Subcutaneous preadipocyte (primary cell): Measurements from ENCODE around the gene CRELD1. TPM values are rescaled to one million over a fixed set of nuclear protein-coding genes. Genes with fewer than 3 reads are reported as not detected.

Experiments
- small RNA-seq: library from RNA; depleted of rRNA; stranded (forward); fragments of <200 nt; gene quantifications from one replicate; pipeline ENCODE3, GENCODE V24; 2012
- total RNA-seq: library from RNA; depleted of rRNA; stranded (reverse); fragments of >200 nt; gene quantifications from 2 replicates; pipeline ENCODE4 v1.2.3, GENCODE V29; 2012

Gene CRELD1, protein sequence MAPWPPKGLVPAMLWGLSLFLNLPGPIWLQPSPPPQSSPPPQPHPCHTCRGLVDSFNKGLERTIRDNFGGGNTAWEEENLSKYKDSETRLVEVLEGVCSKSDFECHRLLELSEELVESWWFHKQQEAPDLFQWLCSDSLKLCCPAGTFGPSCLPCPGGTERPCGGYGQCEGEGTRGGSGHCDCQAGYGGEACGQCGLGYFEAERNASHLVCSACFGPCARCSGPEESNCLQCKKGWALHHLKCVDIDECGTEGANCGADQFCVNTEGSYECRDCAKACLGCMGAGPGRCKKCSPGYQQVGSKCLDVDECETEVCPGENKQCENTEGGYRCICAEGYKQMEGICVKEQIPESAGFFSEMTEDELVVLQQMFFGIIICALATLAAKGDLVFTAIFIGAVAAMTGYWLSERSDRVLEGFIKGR
- total RNA-seq = 8.6 and 18.4 TPM in 2 replicates

DNA sequence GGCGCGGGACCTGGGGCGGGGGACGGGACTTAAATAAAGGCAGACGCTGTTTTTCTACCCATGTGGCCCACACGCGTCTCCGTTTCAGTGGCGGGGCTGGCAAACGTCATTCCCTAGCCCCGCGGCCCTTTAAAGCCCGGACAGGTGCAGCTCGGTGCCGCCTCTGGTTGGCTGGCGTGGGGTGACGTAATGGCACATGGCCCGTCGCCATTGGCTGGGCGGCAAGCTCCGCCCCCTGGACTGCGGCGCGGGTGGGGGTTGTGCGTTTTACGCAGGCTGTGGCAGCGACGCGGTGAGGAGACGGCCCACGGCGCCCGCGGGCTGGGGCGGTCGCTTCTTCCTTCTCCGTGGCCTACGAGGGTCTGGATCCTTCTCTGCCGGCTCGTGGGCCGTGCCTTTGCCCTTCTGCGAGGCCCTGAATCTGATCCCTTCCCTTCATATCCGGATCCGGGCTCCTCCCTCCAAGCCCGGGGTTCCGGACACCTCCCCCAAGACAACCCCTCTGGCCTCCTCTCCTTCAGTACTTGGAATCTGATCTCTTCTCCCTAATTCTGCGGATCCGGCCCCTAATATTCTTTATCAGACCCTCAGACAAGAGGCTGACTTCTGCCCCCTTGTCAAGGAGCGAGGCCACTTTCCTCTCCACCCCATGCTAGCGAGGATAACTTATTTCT lies at the start of gene CRELD1:
TSS of gene CRELD1 (plus strand) at position 274 of the 674 bp plus-strand sequence. CDS start 605 bp downstream, outside the sequence.

DNA sequence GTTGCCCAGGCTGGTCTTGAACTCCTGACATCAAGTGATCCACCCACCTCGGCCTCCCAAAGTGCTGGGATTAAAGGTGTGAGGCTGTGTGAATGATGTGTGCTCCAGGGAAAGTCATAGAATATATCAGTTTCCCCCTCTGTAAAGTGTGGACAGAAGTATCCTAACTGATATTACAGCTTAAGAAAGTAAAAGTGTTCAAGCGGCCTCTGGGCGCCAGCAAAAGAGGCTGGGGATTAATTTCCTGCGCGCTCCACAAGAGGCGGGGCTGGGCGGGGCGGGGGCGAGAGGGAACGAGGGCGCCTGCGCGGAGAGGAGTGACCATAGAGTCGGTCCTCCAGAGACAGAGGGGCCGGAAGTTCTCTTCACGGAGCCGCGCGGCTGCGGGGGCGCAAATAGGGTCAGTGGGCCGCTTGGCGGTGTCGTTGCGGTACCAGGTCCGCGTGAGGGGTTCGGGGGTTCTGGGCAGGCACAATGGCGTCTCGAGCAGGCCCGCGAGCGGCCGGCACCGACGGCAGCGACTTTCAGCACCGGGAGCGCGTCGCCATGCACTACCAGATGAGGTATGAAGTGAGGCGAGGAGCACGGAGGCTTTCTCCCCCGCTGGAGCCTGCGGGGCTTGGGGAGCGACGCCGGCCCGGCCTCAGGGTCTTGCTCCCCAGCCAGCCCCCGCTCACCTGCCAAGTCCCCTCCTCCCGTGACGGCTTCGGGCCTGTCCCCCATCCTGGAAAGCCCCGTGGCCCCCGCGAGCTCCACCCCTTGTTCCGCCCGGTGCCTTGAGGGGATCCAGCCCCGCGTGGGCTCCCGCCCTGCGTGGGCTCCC lies 43.2 kb upstream of the CRELD1 start, which contains the start of gene JAGN1:
TSS of gene JAGN1 (plus strand) at position 362 of the 823 bp plus-strand sequence. CDS start at position 475, 113 bp downstream.

DNA sequence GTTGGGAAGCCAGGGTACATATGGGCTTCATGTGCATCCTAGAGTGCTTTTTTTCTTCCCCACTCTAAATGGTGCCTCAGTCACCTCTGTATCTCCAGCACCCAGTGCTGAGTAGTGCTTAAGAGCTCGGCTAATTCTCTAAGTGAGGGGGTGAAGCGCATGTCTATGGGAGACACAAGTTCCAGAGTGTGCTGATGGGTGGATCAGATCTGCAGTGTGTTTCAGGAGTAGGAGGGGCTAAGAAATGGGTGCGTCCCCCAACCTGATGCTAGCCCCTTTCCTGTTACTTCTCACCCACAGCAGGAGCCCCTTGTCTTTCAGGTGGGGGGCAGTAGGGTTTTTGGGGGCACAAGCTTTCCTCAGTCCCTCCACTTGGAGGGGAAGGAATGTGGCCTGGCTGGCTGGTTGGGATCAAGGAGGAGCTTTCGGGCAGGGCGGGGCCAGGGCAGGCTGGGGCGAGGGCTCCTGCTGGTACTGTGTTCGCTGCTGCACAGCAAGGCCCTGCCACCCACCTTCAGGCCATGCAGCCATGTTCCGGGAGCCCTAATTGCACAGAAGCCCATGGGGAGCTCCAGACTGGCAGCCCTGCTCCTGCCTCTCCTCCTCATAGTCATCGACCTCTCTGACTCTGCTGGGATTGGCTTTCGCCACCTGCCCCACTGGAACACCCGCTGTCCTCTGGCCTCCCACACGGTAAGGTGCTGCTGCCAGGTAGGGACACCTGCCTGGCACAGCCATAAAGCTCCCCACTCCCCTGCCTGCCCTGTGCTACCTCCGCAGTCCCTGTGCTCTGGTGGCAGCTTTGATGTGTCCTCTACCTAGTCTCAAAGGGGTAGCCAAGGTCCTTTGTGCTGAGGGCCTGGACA lies 31.0 kb upstream of the CRELD1 start, which contains the start of gene IL17RE:
TSS of gene IL17RE (plus strand) at position 477 of the 866 bp plus-strand sequence. CDS start at position 562, 85 bp downstream.

DNA sequence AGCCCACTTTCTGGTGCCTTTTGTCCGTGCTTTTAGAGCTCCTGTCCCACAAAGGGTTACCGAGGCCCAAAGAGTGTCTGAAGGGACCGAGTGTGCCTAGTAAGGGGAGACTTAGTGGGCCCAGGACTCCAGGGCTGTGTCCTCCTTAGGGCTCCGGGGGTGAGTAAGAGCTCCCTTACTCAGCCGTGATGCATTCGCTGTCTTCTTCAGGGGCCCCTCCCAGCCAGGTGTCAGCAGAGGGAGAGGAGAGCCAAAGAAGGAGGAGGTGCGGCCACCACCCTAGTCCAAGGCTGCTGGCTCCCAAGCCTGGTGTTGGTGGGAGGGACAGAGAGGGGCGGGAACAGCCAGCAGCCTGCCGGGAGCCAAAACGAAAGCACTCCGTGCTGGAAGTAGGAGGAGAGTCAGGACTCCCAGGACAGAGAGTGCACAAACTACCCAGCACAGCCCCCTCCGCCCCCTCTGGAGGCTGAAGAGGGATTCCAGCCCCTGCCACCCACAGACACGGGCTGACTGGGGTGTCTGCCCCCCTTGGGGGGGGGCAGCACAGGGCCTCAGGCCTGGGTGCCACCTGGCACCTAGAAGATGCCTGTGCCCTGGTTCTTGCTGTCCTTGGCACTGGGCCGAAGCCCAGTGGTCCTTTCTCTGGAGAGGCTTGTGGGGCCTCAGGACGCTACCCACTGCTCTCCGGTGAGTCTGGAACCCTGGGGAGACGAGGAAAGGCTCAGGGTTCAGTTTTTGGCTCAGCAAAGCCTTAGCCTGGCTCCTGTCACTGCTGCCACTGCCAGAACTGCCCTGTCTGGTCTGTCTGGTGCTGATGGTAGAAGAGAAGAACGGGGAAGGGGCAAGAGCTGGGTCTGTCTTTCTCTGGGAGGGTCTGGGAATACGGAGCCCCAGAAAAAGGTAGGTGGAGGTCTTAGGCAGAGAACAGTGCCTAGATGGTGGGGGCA lies 16.6 kb upstream of the CRELD1 start, which contains the start of gene IL17RC:
TSS of gene IL17RC (plus strand) at position 365 of the 947 bp plus-strand sequence. CDS start at position 583, 218 bp downstream.

DNA sequence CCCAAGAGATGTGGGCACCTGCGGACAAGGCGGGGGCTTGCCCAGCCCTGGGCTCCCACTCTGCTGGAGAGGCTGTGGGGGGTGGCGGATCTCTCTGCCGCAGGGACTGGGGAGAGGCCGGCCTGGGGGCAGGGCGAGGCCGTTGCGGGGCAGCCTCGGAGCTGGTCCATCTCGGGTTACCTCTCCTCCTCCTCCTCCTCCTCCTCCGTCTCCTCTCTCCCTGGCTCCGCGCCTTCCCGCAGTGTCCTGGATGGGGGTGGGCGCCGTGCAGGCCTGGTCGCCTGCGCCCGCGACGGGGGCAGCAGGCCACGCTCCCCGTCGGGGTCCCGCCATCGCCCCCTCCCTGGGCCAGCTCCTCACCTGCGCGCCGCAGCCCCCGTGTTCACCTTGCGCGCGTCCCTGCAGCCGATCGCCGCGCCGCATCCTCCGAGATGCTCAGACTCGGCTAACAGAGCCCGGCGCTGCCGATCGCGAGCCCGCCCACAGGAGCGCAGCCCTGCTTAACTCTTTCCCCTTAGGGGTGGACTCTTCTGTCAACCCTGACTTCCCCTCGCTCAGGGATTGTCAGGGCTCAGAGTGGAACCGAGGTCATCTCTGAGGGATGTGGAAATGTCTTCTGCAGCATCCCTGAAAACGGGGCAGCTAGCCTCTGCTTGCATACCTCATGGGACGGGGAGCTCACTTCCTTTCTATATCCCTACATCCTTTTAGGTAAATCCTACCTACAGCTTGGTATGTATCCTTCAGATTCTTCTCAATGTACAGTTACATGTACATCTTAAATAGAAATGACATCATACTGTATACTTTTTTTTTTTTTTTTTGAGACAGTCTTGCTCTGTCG lies 18.6 kb downstream of the CRELD1 start, which contains the start of gene PRRT3:
TSS of gene PRRT3 (minus strand) at position 447 of the 844 bp plus-strand sequence. CDS start 2,293 bp downstream, outside the sequence.

Small RNA genes within 50 kb of the gene (small RNA-seq; reads per million reads assigned to genes)
- not detected for gene RNU6-882P

Other genes starting within 250 kb of the CRELD1 start
- gene CPNE9, start 230.0 kb upstream of the CRELD1 start, total RNA-seq = not detected in 2 replicates
- 14.0 and 20.1 TPM in 2 replicates for gene BRPF1, start 202.1 kb upstream of the CRELD1 start, total RNA-seq
- 29.0 and 31.3 TPM in 2 replicates for gene OGG1, start 183.9 kb upstream of the CRELD1 start, total RNA-seq
- gene CAMK1, start 163.9 kb upstream of the CRELD1 start, total RNA-seq = 28.0 and 29.8 TPM in 2 replicates
- gene TADA3, start 141.4 kb upstream of the CRELD1 start, total RNA-seq = 53.6 and 54.9 TPM in 2 replicates
- gene ARPC4, start 140.8 kb upstream of the CRELD1 start, total RNA-seq = 242 and 245 TPM in 2 replicates
- gene TTLL3, start 123.6 kb upstream of the CRELD1 start, total RNA-seq = 12.9 and 25.0 TPM in 2 replicates
- gene RPUSD3, start 89.8 kb upstream of the CRELD1 start, total RNA-seq = 37.1 and 44.2 TPM in 2 replicates
- gene CIDEC, start 53.6 kb upstream of the CRELD1 start, total RNA-seq = 4.9 and 10.3 TPM in 2 replicates
- gene JAGN1, start 43.2 kb upstream of the CRELD1 start, total RNA-seq = 32.8 and 40.1 TPM in 2 replicates
- gene IL17RE, start 31.0 kb upstream of the CRELD1 start, total RNA-seq = 10.3 and 13.9 TPM in 2 replicates
- 84.5 and 128 TPM in 2 replicates for gene IL17RC, start 16.7 kb upstream of the CRELD1 start, total RNA-seq
- 2.6 and 3.1 TPM in 2 replicates for gene PRRT3, start 18.6 kb downstream of the CRELD1 start, total RNA-seq
- gene EMC3, start 53.0 kb downstream of the CRELD1 start, total RNA-seq = 36.0 and 57.0 TPM in 2 replicates
- 18.4 and 31.7 TPM in 2 replicates for gene FANCD2, start 92.6 kb downstream of the CRELD1 start, total RNA-seq
- not detected in 2 replicates for gene FANCD2OS, start 174.4 kb downstream of the CRELD1 start, total RNA-seq
- gene BRK1, start 181.8 kb downstream of the CRELD1 start, total RNA-seq = 80.9 and 123 TPM in 2 replicates
- gene VHL, start 207.9 kb downstream of the CRELD1 start, total RNA-seq = 23.5 and 32.8 TPM in 2 replicates
- gene IRAK2, start 231.1 kb downstream of the CRELD1 start, total RNA-seq = 5.5 and 10.8 TPM in 2 replicates